ENCODE measurements around the gene SLCO2B1. TPM values are rescaled to one million over a fixed set of nuclear protein-coding genes. Genes with fewer than 3 reads are reported as not detected.

SLCO2B1 gene
- total and polyA plus RNA-seq, 4 donors = 52.7 to 184 (median 135) TPM

GRCh38 chr11:75229466-75229865, 78.6 kb downstream of the SLCO2B1 start (continued):
- TF ChIP-seq CTCF (IDR thresholded peaks at IDR 0.05; ENCODE audit: low read depth, low read length, missing input control) = no peak
- no peak for TF ChIP-seq YY1 (IDR thresholded peaks at IDR 0.05)
- no peak for TF ChIP-seq TAF1 (conservative IDR thresholded peaks at IDR 0.05)
- no peak for TF ChIP-seq ZBTB33 (IDR thresholded peaks at IDR 0.05)
- TF ChIP-seq RXRA (IDR thresholded peaks at IDR 0.05) = no peak

- Histone ChIP-seq H3K27ac (ENCODE audit: low read depth in 1 of 2, low read length in 2 of 2) (no peak overlapping the region), H3K9ac (ENCODE audit: low read depth in 1 of 2, low read length in 2 of 2) (no peak overlapping the region), H3K4me1 (ENCODE audit: control insufficient read depth in 4 of 4, insufficient read depth in 4 of 4, low read length in 3 of 4) (no peaks in the 10 kb centered on the region), H3K4me3 (ENCODE audit: low read depth in 1 of 3, low read length in 3 of 3) (no peak overlapping the region), H3K27me3 (ENCODE audit: control insufficient read depth in 4 of 4, insufficient read depth in 4 of 4, low read length in 3 of 4) (no peaks in the 10 kb centered on the region), H3K9me3 (ENCODE audit: control insufficient read depth in 4 of 4, low read length in 3 of 4) (no peaks in the 10 kb centered on the region), H3K36me3 (ENCODE audit: control insufficient read depth in 4 of 4, insufficient read depth in 3 of 4, low read depth in 1 of 4, low read length in 3 of 4) (no peaks in the 10 kb centered on the region)
- no peak for TF ChIP-seq SP1 (IDR thresholded peaks at IDR 0.05)
- no peak for TF ChIP-seq MAX (IDR thresholded peaks at IDR 0.05)
- no peak for TF ChIP-seq RXRA (IDR thresholded peaks at IDR 0.05)
- 73% methylated on average over 2 of the region's 2 CpGs for WGBS
- no peak for DNase-seq (ENCODE audit: low spot score)
Observed at GRCh38 chr11:75230621-75231020, 79.7 kb downstream of the SLCO2B1 start.

- 44% methylated on average over 3 of the region's 3 CpGs for WGBS
- TF ChIP-seq REST (IDR thresholded peaks at IDR 0.05) = peak; percentile 99
- TF ChIP-seq RAD21 (IDR thresholded peaks at IDR 0.05) = no peak
- TF ChIP-seq RXRA (IDR thresholded peaks at IDR 0.05) = no peak
- Histone ChIP-seq H3K9me3 (ENCODE audit: control insufficient read depth in 4 of 4, low read length in 3 of 4) (no peaks in the 10 kb centered on the region), H3K27ac (ENCODE audit: low read depth in 1 of 2, low read length in 2 of 2) (no peak overlapping the region), H3K9ac (ENCODE audit: low read depth in 1 of 2, low read length in 2 of 2) (no peak overlapping the region), H3K4me1 (ENCODE audit: control insufficient read depth in 4 of 4, insufficient read depth in 4 of 4, low read length in 3 of 4) (no peaks in the 10 kb centered on the region), H3K4me3 (ENCODE audit: low read depth in 1 of 3, low read length in 3 of 3) (no peak overlapping the region), H3K36me3 (ENCODE audit: control insufficient read depth in 4 of 4, insufficient read depth in 3 of 4, low read depth in 1 of 4, low read length in 3 of 4) (no peaks in the 10 kb centered on the region), H3K27me3 (ENCODE audit: control insufficient read depth in 4 of 4, insufficient read depth in 4 of 4, low read length in 3 of 4) (no peaks in the 10 kb centered on the region)
- no peak for DNase-seq (ENCODE audit: low spot score)
Observed at GRCh38 chr11:75233754-75234172, 82.9 kb downstream of the SLCO2B1 start.

Data from liver (tissue), 9 donors.